K562 (cell line): ENCODE measurements around the gene PRKCB. TPM values are rescaled to one million over a fixed set of nuclear protein-coding genes. Genes with fewer than 3 reads are reported as not detected.

Experiments
- EP300 ChIP-seq: IDR thresholded peaks from 2 replicates; pipeline ENCODE4 v1.6.1; 2012; ENCODE audit warnings: low read length, improper control_type of control experiment
- GATAD2A ChIP-seq: fragments of 450-650 bp; IDR thresholded peaks from 2 replicates; pipeline ENCODE4 v1.6.1; 2017
- PRPF4 ChIP-seq: fragments of 200-400 bp; formaldehyde crosslinking; IDR thresholded peaks from one replicate; pipeline ENCODE4 v1.6.1; 2017; ENCODE audit warnings: low read length, low read depth, mild to moderate bottlenecking; ENCODE audit not compliant: insufficient read depth, poor library complexity, severe bottlenecking
- RBFOX2 ChIP-seq: fragments of 200-400 bp; formaldehyde crosslinking; IDR thresholded peaks from 2 replicates; pipeline ENCODE4 v1.6.1; 2017; ENCODE audit warnings: low read depth, mild to moderate bottlenecking, low read length, moderate library complexity
- RBM25 ChIP-seq: fragments of 200-400 bp; formaldehyde crosslinking; IDR thresholded peaks from 2 replicates; pipeline ENCODE4 v1.6.1; 2018; ENCODE audit warnings: low read length, low read depth, moderate library complexity; ENCODE audit not compliant: severe bottlenecking
- RUNX1 ChIP-seq: sonication (generic); IDR thresholded peaks from 2 replicates; pipeline ENCODE4 v1.6.1; 2016; ENCODE audit warnings: antibody characterized with exemption, low read depth
- SMARCB1 ChIP-seq: IDR thresholded peaks from 2 replicates; pipeline ENCODE4 v1.6.1; 2011; ENCODE audit warnings: improper control_type of control experiment, low read depth; ENCODE audit not compliant: insufficient read length
- U2AF2 ChIP-seq: fragments of 200-400 bp; formaldehyde crosslinking; optimal IDR thresholded peaks from 2 replicates; pipeline ENCODE3; 2017; ENCODE audit warnings: low read depth, mild to moderate bottlenecking, low read length
- ZFX ChIP-seq: sonication (generic); formaldehyde crosslinking; IDR thresholded peaks from 2 replicates; pipeline ENCODE4 v1.8.0; 2022; ENCODE audit warnings: mild to moderate bottlenecking, missing genetic modification reagents, moderate library complexity
- ZNF324 ChIP-seq: fragments of 250-450 bp; sonication (Bioruptor Pico); IDR thresholded peaks from 2 replicates; pipeline ENCODE4 v1.4.0; 2020; ENCODE audit warnings: mild to moderate bottlenecking
- polyA plus RNA-seq, 8 experiments: library from polyadenylated mRNA; depleted of rRNA in 4 of 8; stranded (reverse) in 5 of 8; unstranded in 3 of 8; fragments of >200 nt; fragmentation: Nextera tagmentation in 2 of 8; fragmentation: Illumina TruSeq in 1 of 8; extraction: Ambion mirVana in 2 of 8; extraction: Trizol in 1 of 8; gene quantifications; 2 replicates each; pipeline versions ENCODE4 v1.2.1 to v1.2.3, GENCODE V29; 2011 to 2014; ENCODE audit warnings: inconsistent platforms in 1 of 8, missing spikeins in 1 of 8
- total RNA-seq, 7 experiments: library from RNA; depleted of rRNA in 6 of 7; stranded (reverse); fragments of >200 nt in 6 of 7; fragmentation: Illumina TruSeq in 2 of 7; extraction: Trizol in 2 of 7; gene quantifications; 2 replicates each; pipeline versions ENCODE4 v1.2.1 to v1.2.3, GENCODE V29; 2011 to 2021; ENCODE audit warnings: low replicate concordance in 1 of 7
- TF ChIP-seq, protein P1 (sequence below): fragments of 150-350 bp; IDR thresholded peaks from 2 replicates; pipeline ENCODE4 v1.6.1; 2014; ENCODE audit warnings: low read depth, mild to moderate bottlenecking, low read length, borderline replicate concordance

The PRKCB gene
- total and polyA plus RNA-seq, 9 of the 15 experiments (the other 6 are each of a cell fraction or from before 2014, with no cell fraction given), result 49.9 to 276 (median 148) TPM

DNA sequence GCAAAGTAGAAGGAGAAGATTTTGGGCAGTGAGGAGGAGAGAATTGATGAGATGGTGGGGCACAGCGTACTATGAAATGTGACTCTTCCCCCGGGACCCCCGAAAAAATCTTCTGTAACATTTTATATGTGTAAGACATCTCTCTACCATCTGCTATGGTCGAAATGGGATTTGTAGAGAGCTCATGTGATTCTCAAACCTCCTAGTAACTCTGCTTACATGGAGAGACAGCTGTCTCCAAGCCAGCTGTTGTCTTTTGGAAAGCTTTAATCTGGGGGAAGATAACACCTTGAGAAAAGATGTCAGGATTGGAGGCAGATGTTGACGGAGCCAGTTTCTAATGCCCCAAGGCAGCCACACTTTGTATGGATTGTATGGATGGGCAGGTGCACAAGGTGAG, 94.1 kb downstream of the PRKCB start (continued):
- TF ChIP-seq GATAD2A, result no peak
- TF ChIP-seq PRPF4, result no peak
- TF ChIP-seq, protein P1, sequence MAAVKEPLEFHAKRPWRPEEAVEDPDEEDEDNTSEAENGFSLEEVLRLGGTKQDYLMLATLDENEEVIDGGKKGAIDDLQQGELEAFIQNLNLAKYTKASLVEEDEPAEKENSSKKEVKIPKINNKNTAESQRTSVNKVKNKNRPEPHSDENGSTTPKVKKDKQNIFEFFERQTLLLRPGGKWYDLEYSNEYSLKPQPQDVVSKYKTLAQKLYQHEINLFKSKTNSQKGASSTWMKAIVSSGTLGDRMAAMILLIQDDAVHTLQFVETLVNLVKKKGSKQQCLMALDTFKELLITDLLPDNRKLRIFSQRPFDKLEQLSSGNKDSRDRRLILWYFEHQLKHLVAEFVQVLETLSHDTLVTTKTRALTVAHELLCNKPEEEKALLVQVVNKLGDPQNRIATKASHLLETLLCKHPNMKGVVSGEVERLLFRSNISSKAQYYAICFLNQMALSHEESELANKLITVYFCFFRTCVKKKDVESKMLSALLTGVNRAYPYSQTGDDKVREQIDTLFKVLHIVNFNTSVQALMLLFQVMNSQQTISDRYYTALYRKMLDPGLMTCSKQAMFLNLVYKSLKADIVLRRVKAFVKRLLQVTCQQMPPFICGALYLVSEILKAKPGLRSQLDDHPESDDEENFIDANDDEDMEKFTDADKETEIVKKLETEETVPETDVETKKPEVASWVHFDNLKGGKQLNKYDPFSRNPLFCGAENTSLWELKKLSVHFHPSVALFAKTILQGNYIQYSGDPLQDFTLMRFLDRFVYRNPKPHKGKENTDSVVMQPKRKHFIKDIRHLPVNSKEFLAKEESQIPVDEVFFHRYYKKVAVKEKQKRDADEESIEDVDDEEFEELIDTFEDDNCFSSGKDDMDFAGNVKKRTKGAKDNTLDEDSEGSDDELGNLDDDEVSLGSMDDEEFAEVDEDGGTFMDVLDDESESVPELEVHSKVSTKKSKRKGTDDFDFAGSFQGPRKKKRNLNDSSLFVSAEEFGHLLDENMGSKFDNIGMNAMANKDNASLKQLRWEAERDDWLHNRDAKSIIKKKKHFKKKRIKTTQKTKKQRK, result no peak
- TF ChIP-seq SMARCB1, result no peak
- no peak for TF ChIP-seq ZFX
- no peak for TF ChIP-seq ZNF324
- TF ChIP-seq RBFOX2, result no peak
- TF ChIP-seq U2AF2, result no peak
- no peak for TF ChIP-seq RUNX1
- TF ChIP-seq RBM25, result no peak
- no peak for TF ChIP-seq EP300
